ENCODE results near the gene PPM1J. TPM values are rescaled to one million over a fixed set of nuclear protein-coding genes. Genes with fewer than 3 reads are reported as not detected.

Gene PPM1J
- total and polyA plus RNA-seq, 9 of the 15 experiments (the other 6 are each of a cell fraction or from before 2014, with no cell fraction given), result 0.25 to 10.5 (median 4.2) TPM

GRCh38 chr1:112673592-112674439 lies 41.3 kb downstream of the PPM1J start (continued):
- TF ChIP-seq, protein P1, sequence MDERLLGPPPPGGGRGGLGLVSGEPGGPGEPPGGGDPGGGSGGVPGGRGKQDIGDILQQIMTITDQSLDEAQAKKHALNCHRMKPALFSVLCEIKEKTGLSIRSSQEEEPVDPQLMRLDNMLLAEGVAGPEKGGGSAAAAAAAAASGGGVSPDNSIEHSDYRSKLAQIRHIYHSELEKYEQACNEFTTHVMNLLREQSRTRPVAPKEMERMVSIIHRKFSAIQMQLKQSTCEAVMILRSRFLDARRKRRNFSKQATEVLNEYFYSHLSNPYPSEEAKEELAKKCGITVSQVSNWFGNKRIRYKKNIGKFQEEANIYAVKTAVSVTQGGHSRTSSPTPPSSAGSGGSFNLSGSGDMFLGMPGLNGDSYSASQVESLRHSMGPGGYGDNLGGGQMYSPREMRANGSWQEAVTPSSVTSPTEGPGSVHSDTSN (CRISPR knock-in tag; IDR thresholded peaks at IDR 0.05; ENCODE audit: low read depth), result no peak
- TF ChIP-seq, protein P1 (tag; conservative IDR thresholded peaks at IDR 0.05; ENCODE audit: low read depth), result peak; percentile 51
- TF ChIP-seq, protein P2, sequence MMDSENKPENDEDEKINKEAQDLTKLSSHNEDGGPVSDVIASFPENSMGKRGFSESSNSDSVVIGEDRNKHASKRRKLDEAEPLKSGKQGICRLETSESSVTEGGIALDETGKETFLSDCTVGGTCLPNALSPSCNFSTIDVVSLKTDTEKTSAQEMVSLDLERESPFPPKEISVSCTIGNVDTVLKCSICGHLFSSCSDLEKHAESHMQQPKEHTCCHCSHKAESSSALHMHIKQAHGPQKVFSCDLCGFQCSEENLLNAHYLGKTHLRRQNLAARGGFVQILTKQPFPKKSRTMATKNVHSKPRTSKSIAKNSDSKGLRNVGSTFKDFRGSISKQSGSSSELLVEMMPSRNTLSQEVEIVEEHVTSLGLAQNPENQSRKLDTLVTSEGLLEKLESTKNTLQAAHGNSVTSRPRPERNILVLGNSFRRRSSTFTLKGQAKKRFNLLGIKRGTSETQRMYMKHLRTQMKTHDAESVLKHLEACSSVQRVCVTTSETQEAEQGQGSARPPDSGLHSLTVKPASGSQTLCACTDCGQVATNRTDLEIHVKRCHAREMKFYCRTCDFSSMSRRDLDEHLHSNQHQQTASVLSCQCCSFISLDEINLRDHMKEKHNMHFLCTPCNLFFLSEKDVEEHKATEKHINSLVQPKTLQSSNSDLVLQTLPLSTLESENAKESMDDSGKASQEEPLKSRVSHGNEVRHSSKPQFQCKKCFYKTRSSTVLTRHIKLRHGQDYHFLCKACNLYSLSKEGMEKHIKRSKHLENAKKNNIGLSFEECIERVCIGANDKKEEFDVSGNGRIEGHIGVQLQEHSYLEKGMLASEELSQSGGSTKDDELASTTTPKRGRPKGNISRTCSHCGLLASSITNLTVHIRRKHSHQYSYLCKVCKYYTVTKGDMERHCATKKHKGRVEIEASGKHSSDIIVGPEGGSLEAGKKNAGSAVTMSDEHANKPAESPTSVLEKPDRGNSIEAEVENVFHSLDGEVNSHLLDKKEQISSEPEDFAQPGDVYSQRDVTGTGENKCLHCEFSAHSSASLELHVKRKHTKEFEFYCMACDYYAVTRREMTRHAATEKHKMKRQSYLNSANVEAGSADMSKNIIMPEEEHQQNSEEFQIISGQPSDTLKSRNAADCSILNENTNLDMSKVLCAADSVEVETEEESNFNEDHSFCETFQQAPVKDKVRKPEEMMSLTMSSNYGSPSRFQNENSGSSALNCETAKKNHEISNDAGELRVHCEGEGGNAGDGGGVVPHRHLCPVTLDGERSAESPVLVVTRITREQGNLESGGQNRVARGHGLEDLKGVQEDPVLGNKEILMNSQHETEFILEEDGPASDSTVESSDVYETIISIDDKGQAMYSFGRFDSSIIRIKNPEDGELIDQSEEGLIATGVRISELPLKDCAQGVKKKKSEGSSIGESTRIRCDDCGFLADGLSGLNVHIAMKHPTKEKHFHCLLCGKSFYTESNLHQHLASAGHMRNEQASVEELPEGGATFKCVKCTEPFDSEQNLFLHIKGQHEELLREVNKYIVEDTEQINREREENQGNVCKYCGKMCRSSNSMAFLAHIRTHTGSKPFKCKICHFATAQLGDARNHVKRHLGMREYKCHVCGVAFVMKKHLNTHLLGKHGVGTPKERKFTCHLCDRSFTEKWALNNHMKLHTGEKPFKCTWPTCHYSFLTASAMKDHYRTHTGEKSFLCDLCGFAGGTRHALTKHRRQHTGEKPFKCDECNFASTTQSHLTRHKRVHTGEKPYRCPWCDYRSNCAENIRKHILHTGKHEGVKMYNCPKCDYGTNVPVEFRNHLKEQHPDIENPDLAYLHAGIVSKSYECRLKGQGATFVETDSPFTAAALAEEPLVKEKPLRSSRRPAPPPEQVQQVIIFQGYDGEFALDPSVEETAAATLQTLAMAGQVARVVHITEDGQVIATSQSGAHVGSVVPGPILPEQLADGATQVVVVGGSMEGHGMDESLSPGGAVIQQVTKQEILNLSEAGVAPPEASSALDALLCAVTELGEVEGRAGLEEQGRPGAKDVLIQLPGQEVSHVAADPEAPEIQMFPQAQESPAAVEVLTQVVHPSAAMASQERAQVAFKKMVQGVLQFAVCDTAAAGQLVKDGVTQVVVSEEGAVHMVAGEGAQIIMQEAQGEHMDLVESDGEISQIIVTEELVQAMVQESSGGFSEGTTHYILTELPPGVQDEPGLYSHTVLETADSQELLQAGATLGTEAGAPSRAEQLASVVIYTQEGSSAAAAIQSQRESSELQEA (IDR thresholded peaks at IDR 0.05; ENCODE audit: low read depth), result no peak
- TF ChIP-seq C11orf30 (IDR thresholded peaks at IDR 0.05; ENCODE audit: low read depth), result no peak
- TF ChIP-seq CREB3 (tag; conservative IDR thresholded peaks at IDR 0.05; ENCODE audit: low read depth), result no peak
- TF ChIP-seq MAZ (CRISPR knock-in tag; conservative IDR thresholded peaks at IDR 0.05 in 1 of 2, IDR thresholded peaks at IDR 0.05 in 1 of 2), result no peak
- no peak for TF ChIP-seq RHOXF2B (CRISPR knock-in tag; conservative IDR thresholded peaks at IDR 0.05)
- TF ChIP-seq HLTF (IDR thresholded peaks at IDR 0.05), result no peak
- no peak for TF ChIP-seq ETS1 (conservative IDR thresholded peaks at IDR 0.05; ENCODE audit: control insufficient read depth, low read depth, low read length)
- TF ChIP-seq ZNF695 (CRISPR knock-in tag; IDR thresholded peaks at IDR 0.05), result no peak
- no peak for TF ChIP-seq NFE2L1 (tag; IDR thresholded peaks at IDR 0.05; ENCODE audit: borderline replicate concordance, low read depth)
- peak; percentile 93; the same call in 1 of the 2 replicates for TF ChIP-seq CBX1 (IDR thresholded peaks at IDR 0.05; ENCODE audit: low read depth)
- no peak for TF ChIP-seq ZFP1 (CRISPR knock-in tag; IDR thresholded peaks at IDR 0.05)
